ENCODE data around the gene PHLDB2. TPM values are rescaled to one million over a fixed set of nuclear protein-coding genes. Genes with fewer than 3 reads are reported as not detected.

Gene PHLDB2
- total RNA-seq, 4 donors from 2014 or later: 89.5 to 421 (median 186) TPM

DNA sequence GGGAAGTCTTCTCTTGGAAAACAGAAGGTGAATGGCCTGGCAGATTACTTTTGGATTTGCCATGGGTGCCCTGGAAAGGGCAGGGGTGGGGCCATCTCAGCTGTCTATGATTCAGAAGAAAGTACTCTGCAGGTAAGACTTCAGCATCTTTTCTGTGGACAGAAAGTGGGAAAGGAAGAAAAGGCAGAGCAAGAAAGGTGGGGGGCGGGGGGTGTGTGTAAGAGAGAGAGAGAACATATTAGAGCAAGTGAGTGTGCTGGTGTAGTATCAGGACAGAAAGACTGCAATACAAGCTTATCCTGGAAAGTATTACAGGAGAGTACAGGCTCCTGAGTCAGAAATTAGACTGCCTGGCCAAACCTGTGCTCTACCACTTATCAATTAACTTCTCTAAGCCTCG lies 145.1 kb downstream of the PHLDB2 start:
- DNase-seq (ENCODE audit: low spot score): no peak
- TF ChIP-seq, protein P1, sequence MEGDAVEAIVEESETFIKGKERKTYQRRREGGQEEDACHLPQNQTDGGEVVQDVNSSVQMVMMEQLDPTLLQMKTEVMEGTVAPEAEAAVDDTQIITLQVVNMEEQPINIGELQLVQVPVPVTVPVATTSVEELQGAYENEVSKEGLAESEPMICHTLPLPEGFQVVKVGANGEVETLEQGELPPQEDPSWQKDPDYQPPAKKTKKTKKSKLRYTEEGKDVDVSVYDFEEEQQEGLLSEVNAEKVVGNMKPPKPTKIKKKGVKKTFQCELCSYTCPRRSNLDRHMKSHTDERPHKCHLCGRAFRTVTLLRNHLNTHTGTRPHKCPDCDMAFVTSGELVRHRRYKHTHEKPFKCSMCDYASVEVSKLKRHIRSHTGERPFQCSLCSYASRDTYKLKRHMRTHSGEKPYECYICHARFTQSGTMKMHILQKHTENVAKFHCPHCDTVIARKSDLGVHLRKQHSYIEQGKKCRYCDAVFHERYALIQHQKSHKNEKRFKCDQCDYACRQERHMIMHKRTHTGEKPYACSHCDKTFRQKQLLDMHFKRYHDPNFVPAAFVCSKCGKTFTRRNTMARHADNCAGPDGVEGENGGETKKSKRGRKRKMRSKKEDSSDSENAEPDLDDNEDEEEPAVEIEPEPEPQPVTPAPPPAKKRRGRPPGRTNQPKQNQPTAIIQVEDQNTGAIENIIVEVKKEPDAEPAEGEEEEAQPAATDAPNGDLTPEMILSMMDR (IDR thresholded peaks at IDR 0.05): no peak
- ATAC-seq (ENCODE audit: low FRiP score): no peak

DNA sequence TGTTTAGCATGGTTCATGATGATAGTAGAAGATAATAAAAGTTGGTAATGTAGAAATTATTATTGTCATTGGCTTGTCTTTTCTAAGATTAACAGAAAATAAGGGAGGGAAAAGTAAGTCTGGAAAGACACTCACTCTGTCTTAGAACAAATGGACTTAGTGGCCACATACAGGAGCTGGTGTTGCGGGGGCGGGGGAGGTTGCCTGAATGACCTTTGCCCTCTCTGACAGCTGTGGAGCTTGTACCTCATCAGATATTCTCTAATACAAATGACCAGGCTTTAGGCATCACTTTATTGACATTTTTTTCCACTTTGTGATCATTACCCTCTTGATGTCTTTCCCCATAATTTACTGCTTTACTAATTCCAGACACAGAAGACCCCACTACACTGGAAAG lies 145.6 kb downstream of the PHLDB2 start:
- DNase-seq (ENCODE audit: low spot score): no peak
- no peak for ATAC-seq (ENCODE audit: low FRiP score)
- TF ChIP-seq, protein P1 (IDR thresholded peaks at IDR 0.05): no peak

DNA sequence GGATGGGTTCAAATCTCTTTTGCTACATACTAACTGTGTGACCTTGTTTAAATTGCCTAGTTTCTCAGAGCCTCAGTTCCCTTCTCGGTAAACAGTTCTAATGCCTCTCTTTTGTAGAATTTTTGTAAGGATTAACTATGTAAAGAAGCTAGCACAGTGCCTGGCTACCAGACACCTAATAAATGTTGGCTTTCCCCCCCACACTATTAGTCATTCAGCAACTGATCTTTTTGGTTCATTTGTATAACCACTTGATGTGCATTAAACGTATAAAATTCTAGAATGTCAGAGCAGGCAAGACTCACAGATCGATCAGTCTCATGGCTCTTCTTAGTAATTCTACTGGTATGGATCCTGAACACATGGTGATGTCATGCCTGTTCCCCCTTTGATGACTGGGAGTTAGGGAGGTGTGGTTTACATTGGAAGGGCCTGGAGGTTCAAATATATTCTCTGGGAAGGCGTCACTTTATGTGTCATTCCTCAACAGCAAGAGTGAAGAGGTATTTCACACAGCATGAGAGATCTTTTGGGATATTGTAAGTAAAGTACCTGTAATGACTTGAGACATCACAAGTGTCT lies 146.1 kb downstream of the PHLDB2 start:
- no peak for DNase-seq (ENCODE audit: low spot score)
- no peak for ATAC-seq (ENCODE audit: low FRiP score)
- TF ChIP-seq, protein P1 (IDR thresholded peaks at IDR 0.05): no peak

DNA sequence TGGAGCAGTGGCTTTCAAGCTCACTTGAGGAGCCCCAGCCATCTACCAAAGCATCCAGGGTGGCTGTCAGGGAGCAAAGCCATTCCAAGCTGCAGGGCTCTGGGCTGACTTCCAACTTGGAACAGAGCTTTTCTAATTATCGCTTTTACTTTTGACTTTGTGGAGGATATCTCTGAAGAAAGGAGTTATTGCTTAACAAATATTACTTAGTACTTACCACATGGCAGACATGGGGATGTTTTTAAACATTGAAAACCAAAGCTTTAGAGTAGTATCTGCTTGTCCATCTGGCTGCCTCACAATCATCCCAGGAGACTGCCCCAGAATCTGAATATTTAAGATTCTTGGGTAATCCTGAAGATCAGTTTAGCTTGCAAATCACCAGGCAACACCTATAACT lies 148.6 kb downstream of the PHLDB2 start:
- ATAC-seq (ENCODE audit: low FRiP score) (no peak), DNase-seq (ENCODE audit: low spot score) (no peak)
- TF ChIP-seq, protein P1 (IDR thresholded peaks at IDR 0.05): no peak

DNA sequence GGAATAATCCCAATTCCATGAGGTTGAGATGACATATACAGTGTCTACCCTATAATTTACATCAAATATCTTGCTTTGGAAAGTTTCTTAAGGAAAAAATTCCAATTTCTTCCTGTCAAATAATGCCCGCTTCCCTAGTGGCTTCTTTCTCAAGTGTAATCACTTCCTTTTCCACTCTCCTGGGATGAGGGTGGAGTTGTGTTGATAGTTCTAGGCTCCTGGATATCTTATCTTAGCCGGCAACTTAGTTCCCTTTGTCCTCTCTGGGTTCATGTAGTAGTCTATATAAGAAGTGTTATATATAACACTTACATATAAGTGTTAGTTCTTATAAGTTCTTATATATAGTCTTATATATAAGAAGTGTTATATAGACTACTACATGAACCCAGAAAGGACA lies 150.6 kb downstream of the PHLDB2 start:
- ATAC-seq (ENCODE audit: low FRiP score): no peak
- DNase-seq (ENCODE audit: low spot score): no peak
- TF ChIP-seq, protein P1 (IDR thresholded peaks at IDR 0.05): no peak

DNA sequence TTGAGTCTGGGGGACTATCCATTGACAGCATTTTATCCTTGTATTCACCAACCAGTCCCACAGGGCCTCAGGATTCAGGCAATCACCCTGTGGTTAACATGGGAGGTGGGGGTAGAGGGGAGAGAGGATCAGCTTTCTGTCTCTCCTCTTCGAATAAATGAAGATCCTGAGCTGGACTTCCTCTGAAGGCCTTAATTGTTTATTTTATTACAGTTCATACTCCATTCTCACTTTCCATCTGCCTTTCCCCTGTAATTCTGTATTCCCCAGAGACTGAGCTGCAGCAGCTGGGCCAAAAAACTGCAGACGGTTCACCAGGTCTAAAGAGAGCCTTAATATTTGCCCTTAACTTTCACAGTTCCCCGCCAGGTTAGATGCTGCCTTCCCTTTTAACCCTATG lies 151.6 kb downstream of the PHLDB2 start:
- ATAC-seq (ENCODE audit: low FRiP score) (no peak), DNase-seq (ENCODE audit: low spot score) (no peak)
- TF ChIP-seq, protein P1 (IDR thresholded peaks at IDR 0.05): no peak

DNA sequence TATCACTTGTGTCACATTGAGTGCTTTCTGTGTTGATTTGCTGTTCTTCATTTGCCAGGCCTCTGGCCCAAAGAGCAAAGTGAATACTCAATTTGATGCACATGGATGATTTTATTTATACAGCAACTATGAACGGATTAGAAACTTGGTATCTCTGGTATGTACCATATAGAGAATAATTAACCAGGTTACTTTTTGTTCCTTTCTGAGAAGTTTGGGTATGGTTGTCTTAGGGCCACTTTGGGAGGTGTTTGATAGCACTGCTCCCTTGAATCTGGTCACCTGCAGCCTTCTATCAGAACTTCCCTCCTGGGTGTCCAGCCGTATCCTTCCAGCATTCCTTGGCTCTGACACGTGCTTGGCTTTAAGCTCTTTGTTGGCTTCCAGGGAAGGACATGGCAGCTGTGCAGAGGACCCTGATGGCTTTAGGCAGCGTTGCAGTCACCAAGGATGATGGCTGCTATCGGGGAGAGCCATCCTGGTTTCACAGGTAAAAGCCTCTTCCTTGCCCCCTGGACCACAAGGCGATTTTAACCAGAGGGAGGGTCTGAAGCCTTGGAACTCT lies 152.4 kb downstream of the PHLDB2 start:
- TF ChIP-seq, protein P1 (IDR thresholded peaks at IDR 0.05): no peak
- no peak for ATAC-seq (ENCODE audit: low FRiP score)

More for the DNA sequence above, 152.4 kb downstream of the PHLDB2 start:
- no peak for DNase-seq (ENCODE audit: low spot score)
